GM20000 (cell line): Measurements from ENCODE around the gene TGFB2.

Experiments used
- DNase-seq: peaks from one replicate; pipeline ENCODE4 v3.0.0; 2012; ENCODE audit warnings: low spot score
- TF ChIP-seq, protein P1 (sequence below): IDR thresholded peaks from 2 replicates; pipeline ENCODE4 v1.5.1; 2012; ENCODE audit warnings: mild to moderate bottlenecking, control low read depth; ENCODE audit errors: extremely low read depth, missing control alignments

TGFB2 gene

DNA sequence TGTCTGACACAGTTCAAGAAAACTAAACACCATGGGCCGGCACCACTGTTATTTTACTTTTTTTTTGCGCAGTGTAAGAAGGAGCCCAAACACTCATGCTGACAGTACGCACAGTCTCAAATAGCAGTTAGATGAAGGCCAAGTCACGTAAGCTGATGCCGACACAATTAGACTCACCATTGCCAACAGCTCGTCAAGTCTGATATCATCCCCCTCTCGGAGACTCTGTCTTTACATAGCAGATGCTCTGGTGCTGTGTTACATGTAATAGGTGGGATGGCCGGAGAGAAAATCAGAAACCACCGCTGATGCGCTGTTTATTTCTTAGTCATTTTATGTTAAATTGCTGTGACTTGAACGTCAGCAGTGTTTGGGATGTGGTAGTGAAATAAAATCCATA lies 49.3 kb downstream of the TGFB2 start:
- TF ChIP-seq, protein P1, sequence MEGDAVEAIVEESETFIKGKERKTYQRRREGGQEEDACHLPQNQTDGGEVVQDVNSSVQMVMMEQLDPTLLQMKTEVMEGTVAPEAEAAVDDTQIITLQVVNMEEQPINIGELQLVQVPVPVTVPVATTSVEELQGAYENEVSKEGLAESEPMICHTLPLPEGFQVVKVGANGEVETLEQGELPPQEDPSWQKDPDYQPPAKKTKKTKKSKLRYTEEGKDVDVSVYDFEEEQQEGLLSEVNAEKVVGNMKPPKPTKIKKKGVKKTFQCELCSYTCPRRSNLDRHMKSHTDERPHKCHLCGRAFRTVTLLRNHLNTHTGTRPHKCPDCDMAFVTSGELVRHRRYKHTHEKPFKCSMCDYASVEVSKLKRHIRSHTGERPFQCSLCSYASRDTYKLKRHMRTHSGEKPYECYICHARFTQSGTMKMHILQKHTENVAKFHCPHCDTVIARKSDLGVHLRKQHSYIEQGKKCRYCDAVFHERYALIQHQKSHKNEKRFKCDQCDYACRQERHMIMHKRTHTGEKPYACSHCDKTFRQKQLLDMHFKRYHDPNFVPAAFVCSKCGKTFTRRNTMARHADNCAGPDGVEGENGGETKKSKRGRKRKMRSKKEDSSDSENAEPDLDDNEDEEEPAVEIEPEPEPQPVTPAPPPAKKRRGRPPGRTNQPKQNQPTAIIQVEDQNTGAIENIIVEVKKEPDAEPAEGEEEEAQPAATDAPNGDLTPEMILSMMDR: no peak
- DNase-seq: no peak

DNA sequence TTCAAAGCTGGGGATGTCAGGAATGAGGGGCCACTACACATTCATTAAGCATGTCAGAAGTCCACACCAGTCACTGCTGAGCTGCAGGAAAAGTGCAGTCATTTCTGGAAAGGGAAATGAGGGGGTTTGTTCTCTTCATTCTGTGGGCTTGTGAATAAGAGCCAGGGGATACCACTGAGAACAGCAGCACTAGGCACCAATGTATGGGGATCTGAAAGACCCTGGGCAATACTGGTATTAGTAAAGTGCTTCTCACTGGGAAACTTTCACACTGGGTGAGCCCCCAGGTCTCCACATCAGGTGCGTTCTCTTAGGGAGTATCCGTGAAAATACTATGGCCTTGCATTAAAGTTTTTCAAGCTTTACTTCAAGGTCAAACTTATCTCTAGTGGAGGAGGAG lies 49.9 kb downstream of the TGFB2 start:
- TF ChIP-seq, protein P1: no peak

DNA sequence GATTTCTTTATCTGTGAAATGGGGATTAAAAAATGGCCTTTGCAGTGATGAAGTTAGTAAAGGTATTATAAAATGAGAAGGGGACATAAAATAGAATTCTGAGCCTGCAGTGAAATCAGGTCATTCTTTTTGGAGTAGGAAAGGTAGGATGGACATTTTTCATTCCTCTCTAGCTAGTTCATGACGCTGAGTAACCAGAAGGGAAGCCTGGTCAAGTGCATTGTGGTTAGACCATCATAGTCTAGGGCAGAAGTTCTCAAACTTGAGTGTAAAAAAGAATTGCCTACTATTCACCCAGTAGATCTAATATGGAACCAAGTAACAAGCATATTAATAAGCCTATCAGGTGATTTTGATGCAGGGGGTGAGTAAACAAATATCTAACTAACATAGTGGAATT lies 50.8 kb downstream of the TGFB2 start:
- TF ChIP-seq, protein P1: no peak
- no peak for DNase-seq

More for the DNA sequence above, 49.9 kb downstream of the TGFB2 start:
- no peak for DNase-seq

DNA sequence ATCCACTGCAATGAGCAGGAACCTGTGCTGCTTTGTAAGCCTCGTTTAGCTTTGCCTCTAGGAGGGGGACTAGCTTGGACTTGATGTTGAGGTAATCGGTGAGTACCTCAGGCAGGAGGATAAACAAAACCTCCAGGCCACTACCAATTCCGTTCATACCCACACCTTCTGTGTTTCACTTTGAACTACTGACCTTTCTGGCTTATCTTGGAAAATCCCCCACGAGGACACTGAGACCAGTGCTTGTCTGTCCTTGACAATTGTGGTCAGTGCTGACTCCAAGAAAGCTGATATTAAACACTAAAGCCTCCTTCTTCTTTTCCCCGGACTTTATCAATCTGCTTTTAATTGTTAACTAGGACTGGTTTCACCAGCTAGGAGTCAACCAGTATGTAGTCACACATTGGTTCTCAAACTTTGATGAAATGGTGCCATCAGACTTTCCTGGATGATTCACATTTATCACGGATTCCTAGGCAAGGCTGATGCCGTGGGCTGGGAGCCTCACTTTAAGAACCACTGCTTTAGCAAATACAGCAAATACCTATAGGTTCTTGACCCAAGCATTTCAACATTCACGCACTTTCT lies 52.7 kb downstream of the TGFB2 start:
- TF ChIP-seq, protein P1: no peak

DNA sequence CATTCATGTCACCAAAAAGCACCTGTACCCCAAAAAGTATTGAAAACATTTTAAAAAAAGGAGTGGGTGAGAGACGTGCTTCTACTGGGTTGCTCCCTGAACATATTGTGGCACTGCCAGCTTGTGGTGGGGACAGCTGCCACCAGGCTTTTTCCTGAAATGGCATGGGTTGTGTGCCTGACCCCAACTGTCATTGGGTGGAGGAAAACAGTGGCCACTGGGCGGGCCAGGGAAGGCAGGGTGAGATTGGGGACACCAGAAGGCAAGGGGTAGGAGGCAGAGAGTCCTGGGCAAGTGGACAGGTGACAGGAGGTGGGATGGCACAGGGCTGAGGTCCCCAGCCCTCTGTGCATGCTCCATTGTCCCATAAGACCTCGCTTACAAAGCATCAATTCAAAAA lies 55.5 kb downstream of the TGFB2 start:
- no peak for DNase-seq
- TF ChIP-seq, protein P1: no peak

More for the DNA sequence above, 52.7 kb downstream of the TGFB2 start:
- no peak for DNase-seq

DNA sequence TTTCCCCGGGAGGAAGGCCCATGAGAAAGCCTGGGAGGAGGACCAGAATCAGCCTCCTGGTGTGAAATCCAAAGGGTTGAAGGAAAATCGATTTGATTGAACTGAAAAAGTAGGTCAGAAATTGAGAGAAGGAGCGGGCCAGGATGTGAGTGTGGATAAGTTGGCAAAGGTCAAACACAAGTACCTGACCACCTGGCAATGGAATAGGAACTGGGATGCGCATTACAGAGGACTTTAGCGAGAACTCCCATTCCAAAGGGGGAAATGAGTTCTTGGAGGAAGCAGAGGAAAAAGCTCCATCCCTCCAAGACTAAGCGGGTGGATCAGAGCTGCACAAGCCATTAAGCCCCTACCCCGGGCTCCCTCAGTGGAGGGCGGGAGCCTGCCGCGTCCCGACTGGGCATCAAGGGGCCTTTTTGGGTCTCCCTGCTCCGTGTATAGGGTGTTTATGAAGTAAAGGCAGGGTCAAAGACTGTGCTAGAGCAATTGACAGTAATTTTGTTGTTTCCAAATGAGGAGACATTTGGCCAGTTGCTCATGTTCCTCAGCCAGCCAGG lies 56.4 kb downstream of the TGFB2 start:
- no peak for DNase-seq
- TF ChIP-seq, protein P1: no peak

DNA sequence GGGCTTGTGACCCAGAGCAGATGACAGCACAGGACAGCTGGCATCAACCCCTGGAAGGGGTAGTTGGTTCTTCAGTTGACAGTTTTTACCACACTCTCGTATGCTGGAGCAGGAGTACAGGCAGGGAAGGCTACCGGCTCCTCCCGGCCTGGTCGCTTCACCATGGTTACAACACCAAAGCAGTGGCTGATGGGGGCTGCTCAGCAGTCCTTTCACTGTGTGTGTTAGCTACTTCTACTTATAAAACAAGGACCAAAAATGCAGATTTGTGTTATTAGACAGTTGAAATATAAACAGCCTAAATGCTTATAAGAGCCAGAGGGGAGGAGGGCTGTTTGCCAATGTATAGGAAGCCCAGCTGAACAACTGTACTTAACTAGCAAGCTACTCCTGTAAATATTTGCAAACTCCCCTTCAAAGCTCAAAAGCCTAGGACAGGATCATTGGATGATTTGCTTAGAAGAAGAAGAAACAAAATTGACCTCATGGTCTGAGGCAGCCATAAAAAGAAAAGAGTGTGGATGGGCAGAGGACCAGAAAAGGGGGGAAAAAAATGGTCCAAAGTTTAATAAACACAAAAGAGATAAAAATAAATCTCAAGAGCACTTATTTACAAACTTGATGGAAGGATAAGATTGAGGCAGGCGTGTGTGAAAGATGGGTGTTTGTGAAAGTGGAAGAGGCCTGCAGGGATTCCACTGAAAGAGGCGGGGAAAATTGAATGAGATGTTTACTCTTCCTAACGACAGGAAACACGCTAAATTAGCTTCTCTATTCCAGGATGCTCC lies 57.1 kb downstream of the TGFB2 start:
- TF ChIP-seq, protein P1: no peak
- no peak for DNase-seq
